WTC11 (cell line): Measurements from ENCODE around the gene COA8. TPM values are rescaled to one million over a fixed set of nuclear protein-coding genes. Genes with fewer than 3 reads are reported as not detected.

Experiments
- ATAC-seq: fragments of 200-7000 bp; cut with Tn5 transposase; 2 replicates; pipeline ENCODE4 v1.10.0; 2021; ENCODE audit warnings: mild to moderate bottlenecking, moderate library complexity
- CTCF ChIA-PET: fragments of 300-600 bp; sonication (Branson Sonifier 250); formaldehyde crosslinking; loops from one replicate; lab custom pipeline; 2021; ENCODE audit warnings: antibody characterized with exemption; lab: Charles Lee
- POLR2A ChIA-PET: fragments of 350-600 bp; sonication (Branson Sonifier 250); formaldehyde crosslinking; loops from one replicate; lab custom pipeline; 2021; ENCODE audit warnings: antibody characterized with exemption; lab: Charles Lee
- DNase-seq: peaks from one replicate; pipeline ENCODE4 v3.0.0; 2021; ENCODE audit warnings: low spot score
- H3K27ac Mint-ChIP-seq: 2 replicates; pipeline ENCODE4 v1.8.0; 2021; ENCODE audit warnings: mixed read lengths
- H3K27me3 Mint-ChIP-seq: 2 replicates; pipeline ENCODE4 v1.8.0; 2021; ENCODE audit warnings: low read depth, mild to moderate bottlenecking, moderate library complexity, mixed read lengths
- H3K36me3 Mint-ChIP-seq: 2 replicates; pipeline ENCODE4 v1.8.0; 2021; ENCODE audit warnings: mixed read lengths
- H3K4me1 Mint-ChIP-seq: 2 replicates; pipeline ENCODE4 v1.8.0; 2022; ENCODE audit warnings: mixed read lengths
- H3K4me3 Mint-ChIP-seq: 2 replicates; pipeline ENCODE4 v1.8.0; 2021; ENCODE audit warnings: mild to moderate bottlenecking, moderate library complexity, mixed read lengths
- H3K9me3 Mint-ChIP-seq: 2 replicates; pipeline ENCODE4 v1.8.0; 2021; ENCODE audit warnings: mixed read lengths
- ARID4B ChIP-seq: sonication (generic); formaldehyde crosslinking; IDR thresholded peaks from 2 replicates; pipeline ENCODE4 v1.8.0; 2023; ENCODE audit warnings: missing genetic modification reagents, mild to moderate bottlenecking, borderline replicate concordance
- E2F5 ChIP-seq: sonication (generic); formaldehyde crosslinking; IDR thresholded peaks from 2 replicates; pipeline ENCODE4 v1.8.1; 2022; ENCODE audit warnings: mild to moderate bottlenecking, moderate library complexity, missing genetic modification reagents
- ETV6 ChIP-seq: sonication (generic); formaldehyde crosslinking; IDR thresholded peaks from 2 replicates; pipeline ENCODE4 v1.8.1; 2022; ENCODE audit warnings: mild to moderate bottlenecking, missing genetic modification reagents
- FOXP1 ChIP-seq: sonication (generic); formaldehyde crosslinking; IDR thresholded peaks from 2 replicates; pipeline ENCODE4 v1.8.0; 2022; ENCODE audit warnings: missing genetic modification reagents, mild to moderate bottlenecking, moderate library complexity, borderline replicate concordance
- GTF2I ChIP-seq: fragments of 250-450 bp; sonication (Bioruptor Pico); conservative IDR thresholded peaks from 2 replicates; pipeline ENCODE4 v1.4.0; 2021; ENCODE audit warnings: mild to moderate bottlenecking
- HMGA2 ChIP-seq: fragments of 250-450 bp; sonication (Bioruptor Pico); IDR thresholded peaks from 2 replicates; pipeline ENCODE4 v1.4.0; 2021; ENCODE audit warnings: mild to moderate bottlenecking, moderate library complexity
- HMGXB4 ChIP-seq: sonication (generic); formaldehyde crosslinking; IDR thresholded peaks from 2 replicates; pipeline ENCODE4 v1.8.1; 2023; ENCODE audit warnings: mild to moderate bottlenecking, moderate library complexity, missing genetic modification reagents
- OVOL2 ChIP-seq: fragments of 250-450 bp; sonication (Bioruptor Pico); IDR thresholded peaks from 2 replicates; pipeline ENCODE4 v1.9.0; 2021; ENCODE audit warnings: mild to moderate bottlenecking, borderline replicate concordance
- RORB ChIP-seq: fragments of 250-450 bp; sonication (Bioruptor Pico); IDR thresholded peaks from 2 replicates; pipeline ENCODE4 v1.9.0; 2021; ENCODE audit warnings: mild to moderate bottlenecking
- ZNF317 ChIP-seq: sonication (generic); formaldehyde crosslinking; IDR thresholded peaks from 2 replicates; pipeline ENCODE4 v1.8.1; 2023; ENCODE audit warnings: low read depth, mild to moderate bottlenecking, moderate library complexity, missing genetic modification reagents, borderline replicate concordance
- ZNF396 ChIP-seq: fragments of 250-450 bp; sonication (Bioruptor Pico); IDR thresholded peaks from 2 replicates; pipeline ENCODE4 v1.8.0; 2021; ENCODE audit warnings: mild to moderate bottlenecking, moderate library complexity, borderline replicate concordance
- ZNF532 ChIP-seq: fragments of 250-450 bp; sonication (Bioruptor Pico); IDR thresholded peaks from 2 replicates; pipeline ENCODE4 v1.9.0; 2021; ENCODE audit warnings: mild to moderate bottlenecking, borderline replicate concordance
- total RNA-seq: library from RNA; stranded (reverse); gene quantifications from 3 replicates; pipeline ENCODE4 v1.2.3, GENCODE V29; 2021

Gene COA8
- total RNA-seq, 1 experiment from 2014 or later, result 36.4 TPM

- TF ChIP-seq GTF2I (CRISPR knock-in tag) (no peak), HMGXB4 (CRISPR knock-in tag) (0 out of 2 replicates have a peak, but pooled peaks have one; percentile 61)
Observed at GRCh38 chr14:103562179-103562428, 656 bp upstream of the COA8 start (continued).

- no peak for DNase-seq
- peak overlapping the region; percentile 97 for H3K4me3 Mint-ChIP-seq
- TF ChIP-seq E2F5 (CRISPR knock-in tag) (0 out of 2 replicates have a peak, but pooled peaks have one; percentile 2), RORB (no peak)
- TF ChIP-seq, all 79 proteins: peak for 1
- Mint-ChIP-seq H3K27me3 (no peaks in the 10 kb centered on the region), H3K36me3 (peaks cover 22% of the 10 kb centered on the region), H3K4me1 (peaks cover 32% of the 10 kb centered on the region), H3K27ac (peak overlapping the region; percentile 87), H3K9me3 (no peaks in the 10 kb centered on the region)
- ChIA-PET POLR2A (no interaction called here), CTCF (interaction anchor here (0.6 kb wide), 1 partner anchor 276 kb away, joined by 4 read pairs; no protein-coding TSS in a partner anchor)
- peak; percentile 60; the same call in 1 of the 2 replicates for ATAC-seq
Observed at GRCh38 chr14:103563226-103563620, 463 bp downstream of the COA8 start.

- Mint-ChIP-seq H3K27ac (no peak overlapping the region; the same call in 1 of the 2 replicates), H3K4me1 (peaks cover 36% of the 10 kb centered on the region), H3K4me3 (peak overlapping the region; percentile 97), H3K36me3 (peaks cover 17% of the 10 kb centered on the region), H3K9me3 (no peaks in the 10 kb centered on the region), H3K27me3 (no peaks in the 10 kb centered on the region)
- no peak for ATAC-seq
- no peak for TF ChIP-seq ZNF317 (CRISPR knock-in tag)
- no peak for TF ChIP-seq ARID4B
- CTCF ChIA-PET, result interaction anchor here (0.6 to 1.0 kb wide), 5 partner anchors 22 to 730 kb away, joined by 3 to 9 read pairs (median 4); no protein-coding TSS in a partner anchor
- DNase-seq, result no peak
- POLR2A ChIA-PET, result interaction anchor here (0.6 kb wide), 1 partner anchor 9 kb away, joined by 6 read pairs; no protein-coding TSS in a partner anchor
Observed at GRCh38 chr14:103563844-103564505, 1.2 kb downstream of the COA8 start.

- ATAC-seq (peak; percentile 27; the same call in 1 of the 2 replicates), DNase-seq (no peak)
- ChIA-PET CTCF (interaction anchor here (1.4 kb wide), 1 partner anchor 202 kb away, joined by 3 read pairs; no protein-coding TSS in a partner anchor), POLR2A (no interaction called here)
- no peaks in the 10 kb centered on the region for H3K27me3 Mint-ChIP-seq
- H3K4me1 Mint-ChIP-seq, result peaks cover 16% of the 10 kb centered on the region
- H3K4me3 Mint-ChIP-seq, result no peak overlapping the region
- H3K27ac Mint-ChIP-seq, result peak overlapping the region; percentile 34
- H3K9me3 Mint-ChIP-seq, result no peaks in the 10 kb centered on the region
- H3K36me3 Mint-ChIP-seq, result peaks cover 3% of the 10 kb centered on the region; the same call in 1 of the 2 replicates
- TF ChIP-seq ARID4B (no peak), ETV6 (CRISPR knock-in tag) (no peak), ZNF396 (CRISPR knock-in tag) (no peak), FOXP1 (CRISPR knock-in tag) (no peak), ZNF532 (CRISPR knock-in tag) (no peak), OVOL2 (no peak), HMGA2 (CRISPR knock-in tag) (no peak)
Observed at GRCh38 chr14:103568952-103569351, 6.2 kb downstream of the COA8 start.
